GM18868 (cell line): Measurements from ENCODE around the gene COLEC12.

Experiments used
- ATAC-seq: cut with Tn5 transposase; IDR thresholded peaks from one replicate; pipeline ENCODE4 v1.9.1; 2021; ENCODE audit warnings: mild to moderate bottlenecking, moderate library complexity; ENCODE audit not compliant: unreplicated experiment

COLEC12 gene

DNA sequence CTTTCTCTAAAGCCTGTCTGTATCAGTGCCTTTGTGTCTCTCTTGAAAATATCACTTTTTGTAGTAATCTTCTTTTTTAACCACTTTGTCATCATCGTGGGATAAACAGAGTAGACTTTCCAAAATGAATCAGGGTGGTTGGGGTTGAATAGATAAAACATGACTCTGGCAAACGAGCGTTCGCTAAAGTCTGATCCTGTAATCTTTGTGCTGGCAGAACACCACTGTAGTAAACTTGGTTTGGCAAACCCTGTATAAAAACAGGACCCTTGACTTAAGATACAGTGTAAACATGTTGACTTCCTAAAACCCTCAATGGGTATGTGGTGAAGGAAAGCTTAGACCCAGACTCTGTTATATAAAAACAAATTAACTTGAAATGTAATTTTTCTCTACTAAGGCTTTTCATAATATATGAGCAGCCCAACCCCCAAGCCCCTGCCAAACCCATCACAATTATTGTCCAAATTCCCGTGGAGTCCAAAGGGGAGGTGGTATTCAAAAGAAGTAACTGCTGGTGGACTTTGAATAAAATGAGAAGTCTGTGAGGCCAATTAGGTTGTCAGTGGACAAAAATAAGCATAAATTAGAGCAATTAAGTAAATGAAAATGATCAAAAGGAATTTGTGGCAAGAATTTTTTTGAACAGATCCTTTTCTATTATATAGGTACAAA is 52.2 kb downstream of the COLEC12 start:
- no peak for ATAC-seq

DNA sequence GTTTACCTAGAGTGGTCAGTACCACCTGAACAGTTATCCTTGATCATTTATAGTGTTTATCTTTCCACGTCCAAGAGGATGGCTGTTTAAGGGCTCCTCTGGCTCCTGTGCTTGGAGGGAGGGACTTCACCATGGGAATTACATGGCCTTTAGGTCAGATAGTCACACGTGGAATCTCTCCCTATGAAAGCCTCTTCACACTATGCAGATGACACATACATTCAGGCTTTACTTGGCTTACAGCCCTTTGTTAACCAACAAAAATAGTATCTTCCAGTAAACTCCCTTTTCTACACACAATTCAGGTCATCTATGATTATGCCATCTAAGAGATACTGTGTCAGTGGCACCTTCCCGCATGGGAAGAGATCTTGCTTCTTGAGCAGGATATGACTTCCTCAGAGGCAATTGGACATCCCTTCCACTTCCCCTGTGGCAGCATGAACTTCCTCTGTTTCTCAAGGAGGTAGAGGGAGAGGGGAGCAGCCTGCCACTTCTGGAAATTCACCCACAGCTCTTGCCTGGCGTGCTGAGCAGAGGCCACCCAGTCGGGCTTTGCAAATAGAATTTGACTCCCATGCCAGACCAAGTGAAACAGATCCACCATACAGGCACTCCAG is 53.5 kb downstream of the COLEC12 start:
- ATAC-seq = no peak

DNA sequence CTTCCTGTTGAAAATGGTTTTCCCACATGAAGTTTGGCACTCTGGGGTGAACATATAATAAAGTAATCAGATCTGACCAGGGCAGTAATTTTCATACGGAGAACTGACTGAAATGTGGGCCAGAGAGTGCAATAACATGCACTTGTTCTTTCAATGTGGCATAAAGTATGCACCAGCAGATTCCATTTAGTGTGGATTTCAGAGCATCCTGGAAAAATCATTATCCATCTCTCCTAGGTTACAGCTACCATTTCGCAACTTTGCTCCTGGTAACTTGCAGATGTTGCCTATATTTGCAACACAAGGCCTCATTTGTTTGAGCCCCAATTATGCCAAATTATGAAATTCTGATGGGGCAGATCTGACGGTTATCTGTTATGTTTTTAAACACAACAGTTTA is 55.4 kb downstream of the COLEC12 start:
- no peak for ATAC-seq

DNA sequence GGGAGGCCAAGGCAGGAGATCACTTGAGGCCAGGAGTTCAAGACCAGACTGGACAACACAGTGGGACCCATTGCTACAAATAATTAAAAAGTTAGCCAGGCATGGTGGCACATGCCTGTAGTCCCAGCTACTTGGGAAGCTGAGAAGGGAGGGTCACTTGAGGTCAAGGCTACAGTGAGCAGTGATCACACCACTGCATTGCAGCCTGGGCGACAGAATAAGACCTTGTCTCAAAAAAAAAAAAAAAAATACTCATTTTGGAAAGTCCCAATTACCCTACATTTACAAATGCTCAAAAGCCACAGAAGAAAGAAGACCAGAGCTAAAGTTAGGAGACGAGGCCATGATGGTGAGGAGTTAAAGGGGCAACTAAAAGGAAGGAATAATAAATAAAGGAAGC is 61.9 kb downstream of the COLEC12 start:
- no peak for ATAC-seq

DNA sequence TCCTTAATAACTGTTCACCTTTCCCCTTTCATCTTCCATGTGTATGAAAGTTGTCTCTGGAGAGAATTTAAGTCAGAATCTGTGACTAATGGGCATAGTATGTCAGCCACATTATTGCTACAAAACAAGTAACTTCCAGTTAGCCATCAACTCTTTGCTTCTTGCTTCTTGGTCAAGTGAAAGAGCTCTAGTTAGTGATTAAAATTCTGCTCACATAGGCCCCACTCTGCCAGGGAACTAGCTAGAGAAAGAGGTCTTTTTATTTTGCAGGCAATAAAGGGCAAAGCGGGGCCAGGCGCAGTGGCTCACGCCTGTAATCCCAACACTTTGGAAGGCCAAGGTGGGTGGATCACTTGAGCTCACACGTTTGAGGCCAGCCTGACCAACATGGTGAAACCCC is 64.6 kb downstream of the COLEC12 start:
- no peak for ATAC-seq

DNA sequence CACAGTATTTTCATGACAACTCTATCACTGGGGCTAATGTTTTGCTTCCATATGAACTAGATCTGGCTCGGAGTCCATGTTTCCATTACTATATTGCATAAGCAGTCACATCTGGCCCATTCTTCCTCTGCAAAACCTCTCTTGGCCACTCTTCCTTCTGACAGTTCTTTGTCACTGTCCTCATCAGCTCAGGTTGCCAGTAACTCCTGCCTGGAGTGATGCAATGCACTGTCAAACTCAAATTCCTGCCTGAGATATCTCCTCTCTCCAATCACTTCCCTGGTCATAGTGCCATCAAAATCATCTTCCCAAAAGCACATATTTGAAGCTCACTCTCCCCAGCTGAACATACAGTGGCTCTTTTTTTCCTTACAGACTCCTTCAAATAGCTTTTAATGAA is 66.1 kb downstream of the COLEC12 start:
- ATAC-seq = no peak

DNA sequence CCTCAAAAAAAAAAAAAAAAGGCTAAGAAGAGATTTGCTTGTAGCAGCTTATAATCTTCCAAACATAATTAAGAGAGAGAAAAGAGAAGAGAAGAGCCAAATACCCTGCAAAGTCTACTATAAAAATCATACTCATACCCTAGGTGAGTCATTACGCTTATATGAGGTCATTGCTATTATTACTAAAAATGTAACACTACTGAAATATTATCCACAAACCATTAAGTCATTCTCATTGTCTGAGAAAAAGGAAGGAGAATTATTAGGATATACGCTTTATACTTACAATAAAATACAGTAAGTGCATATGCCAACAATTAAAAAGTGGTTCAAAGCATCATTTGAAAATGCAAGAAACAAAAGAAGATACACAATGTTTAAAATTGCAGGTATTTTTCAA is 66.5 kb downstream of the COLEC12 start:
- ATAC-seq = no peak

DNA sequence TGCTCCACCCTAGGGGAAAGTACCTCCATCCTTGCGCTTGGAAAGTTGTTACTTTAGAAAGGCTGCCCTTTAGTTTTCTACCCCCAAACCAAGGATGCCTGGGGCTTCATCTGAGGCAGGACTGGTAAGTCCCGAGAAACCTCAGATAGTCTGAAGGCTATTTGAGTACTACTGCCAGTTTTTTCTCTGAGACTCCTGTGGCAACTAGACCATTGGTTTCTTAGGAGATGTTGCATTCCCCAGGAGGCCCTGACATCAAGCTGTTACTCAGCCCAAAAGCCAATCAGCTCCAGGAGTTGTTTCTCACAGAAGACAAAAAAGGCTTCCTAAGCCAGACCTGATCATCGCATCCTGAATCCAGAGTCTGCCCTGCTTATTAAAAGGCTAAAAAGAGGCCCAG is 67.2 kb downstream of the COLEC12 start:
- ATAC-seq = no peak

DNA sequence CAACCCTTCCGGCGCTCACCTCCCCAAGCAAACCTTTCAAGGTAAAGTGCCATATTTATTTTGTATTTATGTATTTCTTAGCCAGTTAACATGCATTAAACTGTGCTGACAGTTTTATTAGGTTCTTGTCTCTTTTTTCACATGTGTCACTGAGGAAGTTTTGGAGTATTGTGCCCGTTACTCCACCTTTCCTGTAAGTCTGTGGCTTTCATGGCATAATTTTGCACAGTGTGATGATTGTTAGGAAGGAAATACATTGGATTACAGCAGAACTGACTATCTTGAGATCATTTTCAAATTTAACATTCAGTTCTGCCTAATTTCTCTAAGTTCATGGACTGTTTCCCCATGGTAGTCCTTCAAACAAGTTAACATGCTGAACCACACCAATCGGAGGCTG is 67.7 kb downstream of the COLEC12 start:
- no peak for ATAC-seq

DNA sequence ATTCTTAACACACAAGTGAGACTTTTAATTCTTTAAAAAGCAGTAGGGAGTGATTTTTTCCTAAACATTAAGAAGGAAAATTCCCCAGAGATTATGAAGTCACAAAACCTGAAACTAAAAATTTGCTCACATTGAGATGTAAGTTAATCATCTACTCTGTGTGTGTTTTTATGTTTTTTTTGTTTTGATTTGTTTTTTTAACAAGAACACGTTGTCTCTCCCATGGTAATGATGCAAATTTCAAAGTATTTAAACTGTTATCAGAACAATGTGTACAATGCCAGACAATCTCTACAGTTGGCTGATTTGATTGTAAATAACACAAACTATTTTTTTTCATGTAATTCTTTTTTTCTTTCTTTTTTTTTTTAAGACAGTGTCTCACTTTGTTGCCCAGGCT is 71.5 kb downstream of the COLEC12 start:
- ATAC-seq = no peak

DNA sequence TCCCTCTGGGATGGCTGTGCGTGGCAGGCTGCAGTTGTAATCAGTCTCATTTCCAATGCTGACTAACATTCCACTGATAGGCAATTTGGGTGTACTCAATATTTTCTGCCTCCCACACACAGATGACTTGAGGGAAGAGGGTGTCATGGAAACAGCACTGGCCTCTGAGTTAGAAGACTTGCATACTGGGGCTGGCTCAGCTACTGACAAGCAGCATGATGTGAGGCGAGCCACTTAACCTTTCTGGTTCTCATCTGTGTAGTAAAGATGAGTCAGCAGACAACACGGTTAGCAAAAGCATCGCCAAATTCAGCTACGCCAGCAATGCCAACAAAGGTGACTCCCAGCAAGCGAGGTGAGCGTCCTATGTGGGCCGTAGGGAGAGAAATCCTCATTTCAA is 73.5 kb downstream of the COLEC12 start:
- ATAC-seq = no peak

DNA sequence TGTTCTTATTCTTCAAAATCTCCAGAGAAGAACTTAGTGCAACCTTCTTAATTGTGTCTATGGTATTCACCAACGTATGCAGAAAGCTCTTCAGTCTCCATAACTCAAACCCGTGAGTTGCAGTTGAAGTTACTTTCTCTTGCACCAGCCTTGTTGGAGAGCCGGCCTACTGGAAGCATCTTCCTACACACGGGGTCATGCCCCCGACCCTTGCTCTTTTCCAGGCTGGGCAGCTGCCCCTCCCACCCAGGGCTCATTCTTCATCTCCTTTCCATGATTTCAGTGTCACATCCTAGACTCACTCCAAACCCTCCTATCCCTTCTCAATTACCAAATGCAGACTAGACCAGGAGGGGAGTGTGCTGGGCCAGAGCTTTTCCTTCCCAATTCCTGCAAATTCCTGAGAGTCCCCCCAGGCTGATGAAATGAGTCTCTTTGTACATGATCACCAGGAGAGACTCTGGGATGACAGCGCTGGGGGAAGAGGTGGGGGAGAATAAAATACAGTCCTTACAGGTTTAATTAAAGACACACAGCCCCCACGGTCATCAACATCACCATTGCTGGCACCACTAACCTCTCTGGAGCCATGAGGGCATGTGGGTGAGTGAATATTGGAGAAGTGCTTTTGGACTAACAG is 75.3 kb downstream of the COLEC12 start:
- ATAC-seq = no peak

DNA sequence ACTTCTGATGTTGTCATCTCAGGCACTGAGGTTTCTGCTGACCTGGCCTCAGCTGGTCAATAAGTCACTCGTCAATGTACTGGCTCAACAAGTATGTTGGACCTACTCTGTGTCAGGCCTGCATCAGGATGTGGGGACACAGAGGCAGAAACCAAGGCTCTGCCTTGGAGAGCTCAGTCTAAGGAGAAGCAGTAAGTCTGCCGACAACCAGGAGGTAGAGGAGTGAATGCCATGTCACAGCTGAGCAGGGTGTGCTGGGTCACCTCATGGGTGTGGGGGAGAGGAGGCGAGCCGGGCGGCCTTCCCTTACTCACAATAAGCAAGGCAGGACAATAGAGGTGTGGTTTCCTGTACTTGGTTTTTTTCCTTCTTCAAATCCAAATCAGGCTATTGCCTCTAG is 75.8 kb downstream of the COLEC12 start:
- ATAC-seq = no peak

DNA sequence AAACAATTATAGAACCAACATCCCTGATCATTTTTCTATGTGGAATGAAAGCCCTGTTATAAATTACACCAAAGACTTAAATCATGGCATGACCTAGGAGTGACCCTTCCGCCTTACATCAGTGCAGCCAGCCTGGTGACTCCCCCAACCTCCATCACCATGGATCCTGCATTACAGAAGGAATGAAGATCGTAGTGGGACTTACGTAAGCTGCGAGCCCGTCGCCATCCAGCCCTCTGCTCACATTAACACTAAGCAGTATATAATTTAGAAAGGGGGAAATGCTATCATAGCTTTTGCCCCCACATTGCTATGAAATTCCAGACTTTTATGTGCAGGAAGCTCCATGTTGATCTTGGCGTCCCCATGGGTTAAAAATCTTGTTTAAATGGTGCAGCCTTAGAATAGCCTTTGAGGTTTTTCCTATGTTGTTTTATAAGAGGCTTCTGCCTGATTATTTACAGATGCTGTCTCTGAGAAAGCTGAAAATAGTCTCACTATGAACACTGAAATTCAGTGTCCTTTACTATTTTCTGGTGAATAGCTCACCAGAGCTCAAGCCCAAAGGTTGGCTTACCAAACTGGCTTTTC is 76.3 kb downstream of the COLEC12 start:
- no peak for ATAC-seq

DNA sequence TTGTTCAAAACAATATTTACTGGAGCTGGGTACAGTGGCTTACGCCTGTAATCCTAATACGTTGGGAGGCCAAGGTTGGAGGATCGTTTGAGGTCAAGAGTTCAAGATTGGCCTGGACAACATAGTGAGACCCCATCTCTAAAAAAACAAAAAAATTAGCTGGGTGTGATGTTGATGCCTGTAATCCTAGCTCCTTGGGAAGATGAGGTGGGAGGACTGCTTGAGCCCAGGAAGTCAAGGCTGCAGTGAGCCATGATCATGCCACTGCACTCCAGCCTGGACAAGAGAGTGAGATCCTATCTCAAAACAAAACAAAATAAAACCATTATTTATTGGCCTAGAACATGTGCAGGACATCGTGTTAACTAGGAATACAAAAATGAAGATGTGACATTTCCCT is 77.5 kb downstream of the COLEC12 start:
- ATAC-seq = no peak

DNA sequence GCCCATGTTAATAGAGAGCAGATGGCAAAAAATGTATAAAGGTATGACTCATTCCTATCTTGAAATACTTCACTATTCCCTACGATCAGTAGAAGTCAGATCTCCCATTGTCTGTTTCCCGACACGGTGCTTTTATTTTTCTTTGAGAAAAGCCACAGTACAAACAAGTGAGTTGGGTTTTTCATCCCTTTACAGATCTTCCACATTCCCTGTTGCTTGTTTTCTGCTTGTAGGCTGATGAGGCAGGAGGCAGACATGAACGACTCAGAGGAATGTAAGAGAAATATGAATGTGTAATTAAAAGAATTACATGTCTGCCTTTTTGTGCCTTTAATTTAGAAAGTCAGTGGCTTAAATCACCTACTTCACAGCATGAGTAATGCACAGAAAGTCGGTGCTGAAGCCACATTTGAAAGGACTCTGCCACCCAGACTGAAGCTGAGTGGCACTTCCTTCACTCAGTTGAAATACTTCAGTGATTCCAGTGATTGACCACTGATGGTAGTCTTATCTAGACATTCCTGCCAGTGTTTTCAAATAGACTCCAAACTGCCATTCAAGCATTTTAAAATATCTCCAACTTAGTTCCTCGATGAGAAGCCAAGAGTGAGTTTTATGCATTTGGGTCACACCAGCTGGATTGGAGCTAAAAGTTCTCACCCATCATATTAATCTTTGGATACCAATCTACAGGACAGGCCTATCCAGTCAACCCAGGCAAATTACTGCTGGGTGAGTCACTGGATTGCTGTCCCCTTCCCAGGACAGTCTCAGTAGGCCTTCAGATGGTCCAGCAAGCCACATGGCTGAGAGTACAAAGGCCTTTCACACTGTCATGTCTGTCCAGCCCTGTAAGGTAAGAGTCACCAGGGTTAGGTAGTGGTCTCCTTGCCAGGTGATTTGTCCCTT is 79.0 kb downstream of the COLEC12 start:
- no peak for ATAC-seq

DNA sequence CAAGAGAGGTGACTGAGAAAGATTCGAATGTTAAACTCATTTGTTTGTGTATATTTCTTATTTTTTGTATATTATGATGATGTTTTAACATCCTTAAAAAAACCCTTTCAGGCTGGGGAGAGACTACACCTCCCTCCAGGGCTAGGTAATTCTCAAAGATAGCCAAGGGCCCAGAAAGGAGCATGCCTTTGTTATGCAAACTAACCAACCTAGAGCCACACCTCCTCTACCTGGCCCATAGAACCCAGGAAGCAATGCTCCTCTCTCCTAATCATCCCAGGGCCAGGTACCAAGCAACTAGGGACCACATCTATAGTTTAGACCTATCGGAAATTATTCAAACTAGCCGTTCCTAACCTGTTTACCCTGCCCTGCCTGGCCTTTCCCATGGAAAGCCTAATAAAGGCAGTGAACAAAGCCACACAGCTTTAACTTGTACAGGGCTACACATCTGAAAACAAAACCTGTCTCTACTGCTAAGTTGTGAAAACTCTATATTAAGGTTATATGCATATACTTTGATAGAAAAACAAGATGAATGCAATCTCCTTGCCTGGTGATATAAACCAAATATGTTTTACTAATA is 79.7 kb downstream of the COLEC12 start:
- ATAC-seq = no peak

DNA sequence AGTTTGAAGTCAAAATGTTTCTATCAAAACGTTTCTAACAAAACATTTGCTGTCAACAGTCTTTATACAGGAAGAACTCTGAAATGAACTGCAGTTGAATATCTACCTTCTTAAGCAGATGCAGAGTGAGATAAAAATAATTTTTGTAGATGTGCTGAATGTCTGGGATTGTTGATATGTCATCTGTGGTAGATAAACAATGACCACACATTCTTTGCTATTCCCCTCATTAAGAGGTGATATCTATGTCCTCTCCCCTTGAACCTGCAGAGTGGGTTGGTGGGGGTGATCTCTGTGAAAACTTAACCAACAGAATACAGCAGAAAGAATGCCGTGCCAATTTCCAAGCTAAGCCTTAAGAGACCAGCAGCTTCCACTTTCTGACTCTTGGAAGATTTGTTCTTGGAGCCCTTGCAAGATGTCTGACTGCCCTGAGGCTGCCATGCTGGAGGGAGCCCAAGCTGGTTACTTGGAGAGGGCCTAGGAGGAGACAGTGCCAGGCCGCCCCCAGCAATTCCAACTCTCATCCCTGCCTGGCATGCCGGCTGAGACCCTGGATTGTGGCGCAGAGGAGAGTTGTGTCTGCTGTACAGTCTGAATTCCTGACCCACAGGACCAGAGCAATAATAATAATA is 80.8 kb downstream of the COLEC12 start:
- ATAC-seq = no peak

DNA sequence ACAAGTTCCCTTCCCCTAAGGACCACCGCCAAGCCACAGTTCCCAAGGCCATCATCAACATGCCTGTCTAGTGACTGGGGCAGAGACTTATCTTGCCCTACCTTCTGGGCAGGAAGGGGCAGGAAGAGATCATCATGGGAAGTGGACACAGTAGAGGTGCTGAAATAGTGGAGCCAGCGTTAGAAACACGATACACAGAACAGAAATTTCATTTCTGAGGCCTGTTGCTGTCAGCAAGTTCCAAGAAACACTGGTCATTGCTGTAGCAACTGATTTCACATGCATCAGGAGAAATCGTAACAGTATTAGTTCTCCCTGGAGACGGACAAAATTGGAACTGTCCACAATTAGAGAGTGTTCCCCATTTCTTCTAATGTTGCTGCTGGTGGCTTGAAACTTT is 83.0 kb downstream of the COLEC12 start:
- ATAC-seq = no peak

DNA sequence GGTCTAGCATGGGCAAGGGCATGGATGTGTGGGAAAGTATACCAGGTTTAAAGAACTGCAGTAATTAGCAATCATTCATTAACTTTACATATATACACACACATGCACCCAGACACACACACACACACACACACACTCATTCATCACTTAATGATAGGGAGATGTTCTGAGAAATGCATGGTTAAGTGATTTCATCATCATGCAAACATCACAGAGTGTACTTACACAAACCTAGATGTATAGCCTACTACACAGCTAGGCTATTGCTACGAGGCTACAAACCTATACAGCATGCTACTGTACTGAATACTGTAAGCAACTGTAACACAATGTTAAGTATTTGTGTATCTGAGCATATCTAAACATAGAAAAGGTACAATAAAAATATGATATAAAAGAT is 83.6 kb downstream of the COLEC12 start:
- ATAC-seq = no peak
